ENCODE measurements around the gene PLA2R1.

DNA sequence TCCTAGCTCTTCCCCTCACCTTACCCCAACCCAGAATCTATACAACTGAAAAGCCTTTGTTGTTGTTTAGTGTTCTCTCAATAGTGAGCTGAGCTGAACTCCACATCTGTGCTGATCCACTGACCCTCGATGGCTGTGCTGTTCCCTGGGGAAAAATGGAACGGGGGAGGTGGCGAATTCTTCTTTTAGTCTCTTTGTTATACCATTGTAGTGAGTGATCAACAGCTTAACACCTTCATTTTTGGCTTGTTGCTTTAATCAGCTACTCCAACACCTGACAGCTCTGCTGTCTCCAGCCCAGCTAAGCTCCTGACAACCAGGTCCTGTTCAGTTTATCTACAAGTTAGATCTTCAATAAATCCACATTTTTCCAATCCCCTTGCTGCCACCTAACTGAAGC lies 25.7 kb downstream of the PLA2R1 start:
- TF ChIP-seq POLR2AphosphoS5 (IDR thresholded peaks at IDR 0.05; ENCODE audit: low read depth, low read length) (no peak), POLR2A (IDR thresholded peaks at IDR 0.05; ENCODE audit: low read depth, low read length) (no peak)

All from GM12892 (cell line).